ENCODE measurements around the gene LITAF.
"Not testable (repeated sequence)": the region's sequence is repeated elsewhere in the genome, so short reads cannot be mapped to it uniquely, and the experiment has no call there.

DNA sequence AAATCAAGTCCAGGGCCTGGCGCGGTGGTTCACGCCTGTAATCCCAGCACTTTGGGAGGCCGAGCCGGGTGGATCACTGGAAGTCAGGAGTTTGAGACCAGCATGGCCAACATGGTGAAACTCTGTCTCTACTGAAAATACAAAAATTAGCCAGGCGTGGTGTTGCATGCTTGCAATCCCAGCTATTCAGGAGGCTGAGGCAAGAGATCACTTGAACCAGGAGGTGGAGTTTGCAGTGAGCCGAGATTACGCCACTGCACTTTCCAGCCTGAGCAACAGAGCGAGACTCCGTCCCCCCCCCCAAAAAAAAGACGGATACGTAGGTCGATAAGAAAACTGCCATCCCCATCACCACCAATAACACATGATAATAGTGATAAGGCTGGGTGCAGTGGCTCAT, 82.5 kb downstream of the LITAF start:
- TF ChIP-seq, protein P1, sequence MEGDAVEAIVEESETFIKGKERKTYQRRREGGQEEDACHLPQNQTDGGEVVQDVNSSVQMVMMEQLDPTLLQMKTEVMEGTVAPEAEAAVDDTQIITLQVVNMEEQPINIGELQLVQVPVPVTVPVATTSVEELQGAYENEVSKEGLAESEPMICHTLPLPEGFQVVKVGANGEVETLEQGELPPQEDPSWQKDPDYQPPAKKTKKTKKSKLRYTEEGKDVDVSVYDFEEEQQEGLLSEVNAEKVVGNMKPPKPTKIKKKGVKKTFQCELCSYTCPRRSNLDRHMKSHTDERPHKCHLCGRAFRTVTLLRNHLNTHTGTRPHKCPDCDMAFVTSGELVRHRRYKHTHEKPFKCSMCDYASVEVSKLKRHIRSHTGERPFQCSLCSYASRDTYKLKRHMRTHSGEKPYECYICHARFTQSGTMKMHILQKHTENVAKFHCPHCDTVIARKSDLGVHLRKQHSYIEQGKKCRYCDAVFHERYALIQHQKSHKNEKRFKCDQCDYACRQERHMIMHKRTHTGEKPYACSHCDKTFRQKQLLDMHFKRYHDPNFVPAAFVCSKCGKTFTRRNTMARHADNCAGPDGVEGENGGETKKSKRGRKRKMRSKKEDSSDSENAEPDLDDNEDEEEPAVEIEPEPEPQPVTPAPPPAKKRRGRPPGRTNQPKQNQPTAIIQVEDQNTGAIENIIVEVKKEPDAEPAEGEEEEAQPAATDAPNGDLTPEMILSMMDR (IDR thresholded peaks at IDR 0.05): not testable (repeated sequence)
- TF ChIP-seq POLR2AphosphoS5 (IDR thresholded peaks at IDR 0.05): not testable (repeated sequence)
